GM18861 (cell line): ENCODE data around the gene SRA1.
"Not testable (repeated sequence)": the region's sequence is repeated elsewhere in the genome, so short reads cannot be mapped to it uniquely, and the experiment has no call there.

ENCODE experiments used
- ATAC-seq: cut with Tn5 transposase; IDR thresholded peaks from one replicate; pipeline ENCODE4 v1.9.1; 2021; ENCODE audit not compliant: unreplicated experiment

Gene SRA1

GRCh38 chr5:140557136-140557805 is at the start of gene SRA1:
Gene SRA1 (minus strand): TSS chr5:140557473. CDS start chr5:140557452, 21 bp downstream.
- ATAC-seq = peak; percentile 92

GRCh38 chr5:140607031-140607430 is 49.8 kb upstream of the SRA1 start:
- ATAC-seq = no peak

GRCh38 chr5:140605879-140606278 is 48.6 kb upstream of the SRA1 start:
- no peak for ATAC-seq

- ATAC-seq = no peak
These were observed 46.5 kb upstream of the SRA1 start for GRCh38 chr5:140603734-140604133.

GRCh38 chr5:140603446-140603698 is 46.1 kb upstream of the SRA1 start:
- not testable (repeated sequence) for ATAC-seq

- ATAC-seq = no peak
These were observed 44.9 kb upstream of the SRA1 start for GRCh38 chr5:140602147-140602546.

GRCh38 chr5:140600096-140600495 is 42.8 kb upstream of the SRA1 start:
- no peak for ATAC-seq

GRCh38 chr5:140598836-140599235 is 41.6 kb upstream of the SRA1 start:
- no peak for ATAC-seq

- no peak for ATAC-seq
These were observed 39.1 kb upstream of the SRA1 start for GRCh38 chr5:140596321-140596741.

GRCh38 chr5:140595538-140596300 is 38.4 kb upstream of the SRA1 start:
- no peak for ATAC-seq

GRCh38 chr5:140594169-140594568 is 36.9 kb upstream of the SRA1 start:
- ATAC-seq = no peak

GRCh38 chr5:140593070-140593469 is 35.8 kb upstream of the SRA1 start:
- ATAC-seq = not testable (repeated sequence)

- no peak for ATAC-seq
These were observed 34.6 kb upstream of the SRA1 start for GRCh38 chr5:140591747-140592372.

- ATAC-seq = no peak
These were observed 33.6 kb upstream of the SRA1 start for GRCh38 chr5:140590861-140591260.

- no peak for ATAC-seq
These were observed 31.2 kb upstream of the SRA1 start for GRCh38 chr5:140588311-140589070.

- ATAC-seq = no peak
These were observed 30.2 kb upstream of the SRA1 start for GRCh38 chr5:140587495-140587894.

- not testable (repeated sequence) for ATAC-seq
These were observed 22.0 kb upstream of the SRA1 start for GRCh38 chr5:140579188-140579747.

- no peak for ATAC-seq
These were observed 19.5 kb upstream of the SRA1 start for GRCh38 chr5:140576776-140577201.

- ATAC-seq = no peak
These were observed 18.0 kb upstream of the SRA1 start for GRCh38 chr5:140575309-140575708.

GRCh38 chr5:140574165-140574564 is 16.9 kb upstream of the SRA1 start:
- ATAC-seq = no peak

GRCh38 chr5:140573683-140574082 is 16.4 kb upstream of the SRA1 start:
- no peak for ATAC-seq
